Mesothelial cell of epicardium (in vitro differentiated cells): ENCODE data around the gene PSMB4. TPM values are rescaled to one million over a fixed set of nuclear protein-coding genes. Genes with fewer than 3 reads are reported as not detected.

ENCODE experiments used
- DNase-seq, 2 experiments: peaks; one replicate each; pipeline ENCODE4 v3.0.0; 2021; ENCODE audit warnings: low spot score in 2 of 2; ENCODE audit not compliant: unreplicated experiment in 2 of 2
- H3K27ac Mint-ChIP-seq: 2 replicates; pipeline ENCODE4 v1.8.0; 2021; ENCODE audit warnings: mixed read lengths
- H3K27me3 Mint-ChIP-seq: 2 replicates; pipeline ENCODE4 v1.8.0; 2021; ENCODE audit warnings: low read depth, mixed read lengths
- H3K36me3 Mint-ChIP-seq: 2 replicates; pipeline ENCODE4 v1.8.0; 2021; ENCODE audit warnings: mixed read lengths
- H3K4me1 Mint-ChIP-seq: 2 replicates; pipeline ENCODE4 v1.8.0; 2021; ENCODE audit warnings: mixed read lengths
- H3K4me3 Mint-ChIP-seq: 2 replicates; pipeline ENCODE4 v1.8.0; 2021; ENCODE audit warnings: mild to moderate bottlenecking, moderate library complexity, mixed read lengths
- H3K9me3 Mint-ChIP-seq: 2 replicates; pipeline ENCODE4 v1.8.0; 2021; ENCODE audit warnings: mixed read lengths
- total RNA-seq: library from RNA; stranded (reverse); gene quantifications from 3 replicates; pipeline ENCODE4 v1.2.1, GENCODE V29; 2021
- TF ChIP-seq, protein P1 (sequence below): fragments of 200-600 bp; sonication (generic); IDR thresholded peaks from one replicate; pipeline ENCODE4 v1.5.0; 2021; ENCODE audit warnings: antibody characterized with exemption; ENCODE audit not compliant: unreplicated experiment

Gene PSMB4
- total RNA-seq, 1 donor from 2014 or later = 202 TPM

DNA sequence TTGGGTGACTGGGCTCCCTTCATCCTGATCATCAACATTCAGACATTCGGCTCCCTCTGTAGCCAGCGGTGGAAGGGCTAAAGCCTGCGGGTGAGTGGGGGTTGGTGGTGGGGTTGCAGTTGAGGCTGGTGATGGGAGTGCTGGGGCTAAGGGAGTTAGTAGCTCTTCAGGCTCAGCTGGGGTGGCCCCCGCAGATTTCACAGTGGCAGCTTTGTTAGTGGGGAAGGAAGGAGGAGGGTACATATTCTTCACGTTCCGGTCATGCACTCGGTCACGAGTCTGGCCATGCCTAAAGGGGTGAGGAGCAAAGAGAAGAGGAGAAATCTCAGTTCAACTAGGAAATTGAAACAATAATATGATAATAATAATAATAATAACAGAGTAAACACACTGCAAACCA is 6.8 kb downstream of the PSMB4 start:
- Mint-ChIP-seq H3K9me3 (no peaks in the 10 kb centered on the region), H3K27ac (no peak overlapping the region), H3K4me1 (no peaks in the 10 kb centered on the region)

DNA sequence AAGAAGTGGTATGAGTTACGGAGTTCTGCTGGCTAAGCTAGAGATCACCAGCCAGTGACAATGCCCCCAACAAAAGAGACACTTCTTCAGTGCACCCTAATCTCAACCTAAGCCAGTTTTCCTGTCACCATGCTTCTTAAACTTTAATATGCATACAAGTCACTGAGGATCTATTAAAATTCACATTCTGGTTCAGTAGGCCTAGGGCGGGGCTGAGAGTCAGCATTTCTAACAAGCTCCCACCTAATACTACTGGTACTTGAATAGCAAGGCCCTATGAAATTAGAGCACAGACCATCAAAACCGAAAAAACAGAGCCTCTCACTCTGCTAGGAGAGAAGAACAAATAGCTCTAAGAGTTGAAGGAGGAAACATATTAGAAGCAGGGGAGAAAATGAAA is 7.9 kb downstream of the PSMB4 start:
- no peaks in the 10 kb centered on the region for H3K9me3 Mint-ChIP-seq
- H3K4me1 Mint-ChIP-seq = no peaks in the 10 kb centered on the region
- TF ChIP-seq, protein P1, sequence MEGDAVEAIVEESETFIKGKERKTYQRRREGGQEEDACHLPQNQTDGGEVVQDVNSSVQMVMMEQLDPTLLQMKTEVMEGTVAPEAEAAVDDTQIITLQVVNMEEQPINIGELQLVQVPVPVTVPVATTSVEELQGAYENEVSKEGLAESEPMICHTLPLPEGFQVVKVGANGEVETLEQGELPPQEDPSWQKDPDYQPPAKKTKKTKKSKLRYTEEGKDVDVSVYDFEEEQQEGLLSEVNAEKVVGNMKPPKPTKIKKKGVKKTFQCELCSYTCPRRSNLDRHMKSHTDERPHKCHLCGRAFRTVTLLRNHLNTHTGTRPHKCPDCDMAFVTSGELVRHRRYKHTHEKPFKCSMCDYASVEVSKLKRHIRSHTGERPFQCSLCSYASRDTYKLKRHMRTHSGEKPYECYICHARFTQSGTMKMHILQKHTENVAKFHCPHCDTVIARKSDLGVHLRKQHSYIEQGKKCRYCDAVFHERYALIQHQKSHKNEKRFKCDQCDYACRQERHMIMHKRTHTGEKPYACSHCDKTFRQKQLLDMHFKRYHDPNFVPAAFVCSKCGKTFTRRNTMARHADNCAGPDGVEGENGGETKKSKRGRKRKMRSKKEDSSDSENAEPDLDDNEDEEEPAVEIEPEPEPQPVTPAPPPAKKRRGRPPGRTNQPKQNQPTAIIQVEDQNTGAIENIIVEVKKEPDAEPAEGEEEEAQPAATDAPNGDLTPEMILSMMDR = no peak
- peaks cover 55% of the 10 kb centered on the region for H3K36me3 Mint-ChIP-seq
- no peaks in the 10 kb centered on the region for H3K27me3 Mint-ChIP-seq
- DNase-seq = no peak
- H3K27ac Mint-ChIP-seq = no peak overlapping the region
- H3K4me3 Mint-ChIP-seq = no peak overlapping the region

More for the DNA sequence above, 6.8 kb downstream of the PSMB4 start:
- TF ChIP-seq, protein P1 = no peak
- Mint-ChIP-seq H3K36me3 (peaks cover 54% of the 10 kb centered on the region), H3K27me3 (no peaks in the 10 kb centered on the region), H3K4me3 (no peak overlapping the region)
- DNase-seq = no peak

DNA sequence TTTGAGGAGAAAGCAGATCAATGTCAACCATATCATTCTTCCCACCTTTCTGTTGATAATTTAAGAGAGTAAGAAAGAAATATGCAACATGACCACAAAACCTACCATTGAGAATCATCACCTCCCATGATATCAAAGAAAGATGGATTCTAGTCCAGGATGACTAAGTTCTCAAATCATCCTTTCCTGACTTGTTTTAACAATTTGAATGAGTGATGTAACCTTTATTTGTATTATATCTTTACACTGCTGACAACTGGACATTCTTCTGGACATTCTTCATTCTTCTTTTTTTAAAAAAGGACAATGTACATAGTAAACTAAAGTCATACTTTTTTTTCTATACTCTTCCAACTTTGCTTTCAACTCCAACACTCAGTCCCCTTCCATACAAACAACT is 9.5 kb downstream of the PSMB4 start:
- no peak for DNase-seq
- no peaks in the 10 kb centered on the region for H3K4me1 Mint-ChIP-seq
- H3K27ac Mint-ChIP-seq = peak overlapping the region; percentile 6
- no peaks in the 10 kb centered on the region for H3K27me3 Mint-ChIP-seq
- H3K4me3 Mint-ChIP-seq = no peak overlapping the region
- TF ChIP-seq, protein P1 = no peak
- H3K36me3 Mint-ChIP-seq = peaks cover 51% of the 10 kb centered on the region
- H3K9me3 Mint-ChIP-seq = no peaks in the 10 kb centered on the region

DNA sequence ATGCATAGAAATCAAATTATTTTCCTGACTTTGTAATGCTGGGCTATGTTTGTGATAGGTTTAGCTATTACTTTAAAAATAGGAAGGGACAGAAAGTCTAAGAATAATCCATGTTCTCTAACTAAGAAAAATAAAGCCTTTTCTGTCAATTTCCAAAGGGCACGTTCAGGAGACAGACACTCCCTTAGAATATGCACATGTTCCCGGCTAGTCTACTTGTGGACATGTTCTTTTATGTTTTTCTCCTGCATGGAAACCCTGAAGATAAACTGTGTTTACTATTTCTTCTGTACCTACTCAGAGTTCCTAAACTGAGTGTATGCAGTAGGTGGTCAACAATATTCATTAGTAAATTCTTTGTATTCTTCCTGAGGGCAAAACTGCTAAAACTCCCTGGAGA is 12.5 kb downstream of the PSMB4 start:
- Mint-ChIP-seq H3K27me3 (no peaks in the 10 kb centered on the region), H3K4me1 (no peaks in the 10 kb centered on the region), H3K27ac (no peak overlapping the region), H3K4me3 (no peak overlapping the region), H3K36me3 (peaks cover 53% of the 10 kb centered on the region), H3K9me3 (no peaks in the 10 kb centered on the region)
- DNase-seq = no peak
- TF ChIP-seq, protein P1 = no peak

DNA sequence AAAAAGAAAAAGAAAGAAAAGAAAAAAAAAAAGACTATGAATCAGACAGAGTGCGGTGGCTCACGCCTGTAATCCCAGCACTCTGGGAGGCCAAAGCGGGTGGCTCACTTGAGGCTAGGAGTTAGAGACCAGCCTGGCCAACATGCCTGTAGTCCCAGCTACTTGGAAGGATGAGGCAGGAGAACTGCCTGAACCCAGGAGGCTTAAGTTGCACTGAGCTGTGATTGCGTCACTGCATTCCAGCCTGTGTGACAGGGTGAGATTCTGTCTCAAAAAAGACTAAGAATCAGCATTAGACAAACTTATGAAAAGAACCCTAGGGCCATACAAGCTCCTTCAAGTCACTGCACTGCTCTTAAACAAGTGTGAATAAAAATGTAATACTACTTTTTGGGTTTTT is 16.9 kb downstream of the PSMB4 start:
- TF ChIP-seq, protein P1 = no peak
- Mint-ChIP-seq H3K9me3 (no peaks in the 10 kb centered on the region), H3K4me3 (no peak overlapping the region), H3K36me3 (peaks cover 48% of the 10 kb centered on the region), H3K27me3 (no peaks in the 10 kb centered on the region), H3K4me1 (no peaks in the 10 kb centered on the region), H3K27ac (no peak overlapping the region)
- DNase-seq = no peak

DNA sequence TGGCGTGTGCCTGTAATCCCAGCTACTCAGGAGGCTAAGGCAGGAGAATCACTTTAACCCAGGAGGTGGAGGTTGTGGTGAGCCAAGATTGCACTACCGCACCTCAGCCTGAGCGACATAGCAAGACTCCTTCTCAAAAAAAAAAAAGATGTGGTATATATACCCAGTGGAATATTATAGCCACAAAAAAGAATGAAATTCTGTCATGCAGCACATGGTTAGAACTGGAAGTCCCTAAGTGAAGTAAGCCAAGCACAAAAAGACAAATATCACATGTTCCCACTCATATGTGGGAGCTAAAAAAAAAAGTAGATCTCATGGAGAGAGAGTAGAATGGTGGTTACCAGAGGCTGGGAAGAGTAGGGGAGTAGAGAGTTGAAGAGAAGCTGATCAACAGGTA is 18.7 kb downstream of the PSMB4 start:
- Mint-ChIP-seq H3K4me3 (no peak overlapping the region), H3K36me3 (peaks cover 49% of the 10 kb centered on the region), H3K9me3 (no peaks in the 10 kb centered on the region), H3K27me3 (no peaks in the 10 kb centered on the region), H3K27ac (no peak overlapping the region), H3K4me1 (no peaks in the 10 kb centered on the region)
- TF ChIP-seq, protein P1 = no peak
- DNase-seq = no peak
